GM15510 (cell line): ENCODE data around the gene GTSE1.

Experiments
- POLR2A ChIP-seq: IDR thresholded peaks from 3 replicates; pipeline ENCODE4 v1.6.1; 2011; ENCODE audit warnings: borderline replicate concordance; ENCODE audit not compliant: insufficient read length; ENCODE audit errors: extremely low read depth

GTSE1 gene

GRCh38 chr22:46267431-46268279 lies 29.0 kb upstream of the GTSE1 start, which contains the start of gene TTC38:
Gene TTC38 (plus strand): TSS chr22:46268008. CDS start chr22:46268040, 32 bp downstream.
- peak; percentile 84 for TF ChIP-seq POLR2A

GRCh38 chr22:46269564-46269963 lies 27.1 kb upstream of the GTSE1 start:
- no peak for TF ChIP-seq POLR2A

GRCh38 chr22:46272196-46272595 lies 24.5 kb upstream of the GTSE1 start:
- TF ChIP-seq POLR2A, result no peak

GRCh38 chr22:46272762-46273431 lies 23.8 kb upstream of the GTSE1 start:
- TF ChIP-seq POLR2A, result no peak

- TF ChIP-seq POLR2A, result no peak
These were observed 23.1 kb upstream of the GTSE1 start for GRCh38 chr22:46273432-46274148.

- TF ChIP-seq POLR2A, result no peak
These were observed 22.3 kb upstream of the GTSE1 start for GRCh38 chr22:46274381-46274780.

GRCh38 chr22:46275455-46276122 lies 21.1 kb upstream of the GTSE1 start:
- no peak for TF ChIP-seq POLR2A

- no peak for TF ChIP-seq POLR2A
These were observed 20.1 kb upstream of the GTSE1 start for GRCh38 chr22:46276563-46276962.

- TF ChIP-seq POLR2A, result no peak
These were observed 17.7 kb upstream of the GTSE1 start for GRCh38 chr22:46278656-46279645.

GRCh38 chr22:46280063-46280817 lies 16.4 kb upstream of the GTSE1 start:
- TF ChIP-seq POLR2A, result no peak

- TF ChIP-seq POLR2A, result no peak
These were observed 15.6 kb upstream of the GTSE1 start for GRCh38 chr22:46280999-46281623.

- no peak for TF ChIP-seq POLR2A
These were observed 14.6 kb upstream of the GTSE1 start for GRCh38 chr22:46281866-46282678.
